T-helper 2 cell treated with Interferon-gamma antibody and Interleukin-4, amounts not matched to agents 5 μg/mL and 100 μg/mL, for 36 hours (primary cell): ENCODE data around the gene MYLK4.

ENCODE experiments used
- DNase-seq: peaks from one replicate; pipeline ENCODE4 v3.0.0; 2021; ENCODE audit warnings: low spot score
- H3K27ac Mint-ChIP-seq: one replicate; pipeline ENCODE4 v1.8.0; 2021; ENCODE audit warnings: mild to moderate bottlenecking, mixed read lengths
- H3K27me3 Mint-ChIP-seq: one replicate; pipeline ENCODE4 v1.8.0; 2021; ENCODE audit warnings: low read depth, mixed read lengths
- H3K36me3 Mint-ChIP-seq: one replicate; pipeline ENCODE4 v1.8.0; 2021; ENCODE audit warnings: low read depth, mixed read lengths
- H3K4me1 Mint-ChIP-seq: one replicate; pipeline ENCODE4 v1.8.0; 2021; ENCODE audit warnings: low read depth, mixed read lengths
- H3K4me3 Mint-ChIP-seq: one replicate; pipeline ENCODE4 v1.8.0; 2022; ENCODE audit warnings: mild to moderate bottlenecking, moderate library complexity, mixed read lengths
- H3K9me3 Mint-ChIP-seq: one replicate; pipeline ENCODE4 v1.8.0; 2021; ENCODE audit warnings: mixed read lengths

Gene MYLK4

GRCh38 chr6:2674857-2675256 lies 75.9 kb downstream of the MYLK4 start:
- Mint-ChIP-seq H3K27ac (no peak overlapping the region), H3K9me3 (no peaks in the 10 kb centered on the region), H3K4me3 (no peak overlapping the region), H3K27me3 (peaks cover 6% of the 10 kb centered on the region), H3K4me1 (no peaks in the 10 kb centered on the region), H3K36me3 (no peaks in the 10 kb centered on the region)
- no peak for DNase-seq

- H3K4me1 Mint-ChIP-seq = no peaks in the 10 kb centered on the region
- H3K9me3 Mint-ChIP-seq = no peaks in the 10 kb centered on the region
- no peak overlapping the region for H3K4me3 Mint-ChIP-seq
- H3K36me3 Mint-ChIP-seq = no peaks in the 10 kb centered on the region
- no peak overlapping the region for H3K27ac Mint-ChIP-seq
- peaks cover 9% of the 10 kb centered on the region for H3K27me3 Mint-ChIP-seq
- DNase-seq = no peak
These were observed 81.5 kb downstream of the MYLK4 start for GRCh38 chr6:2669067-2669700.

GRCh38 chr6:2667617-2668016 lies 83.1 kb downstream of the MYLK4 start:
- Mint-ChIP-seq H3K9me3 (no peaks in the 10 kb centered on the region), H3K36me3 (no peaks in the 10 kb centered on the region), H3K27me3 (peaks cover 3% of the 10 kb centered on the region), H3K27ac (no peak overlapping the region), H3K4me1 (no peaks in the 10 kb centered on the region), H3K4me3 (no peak overlapping the region)
- DNase-seq = no peak

- no peaks in the 10 kb centered on the region for H3K4me1 Mint-ChIP-seq
- H3K9me3 Mint-ChIP-seq = no peaks in the 10 kb centered on the region
- no peak overlapping the region for H3K4me3 Mint-ChIP-seq
- no peak overlapping the region for H3K27ac Mint-ChIP-seq
- no peak for DNase-seq
- H3K27me3 Mint-ChIP-seq = peaks cover 3% of the 10 kb centered on the region
- no peaks in the 10 kb centered on the region for H3K36me3 Mint-ChIP-seq
These were observed 83.7 kb downstream of the MYLK4 start for GRCh38 chr6:2666906-2667575.

- no peak for DNase-seq
- Mint-ChIP-seq H3K27ac (no peak overlapping the region), H3K36me3 (no peaks in the 10 kb centered on the region), H3K4me1 (no peaks in the 10 kb centered on the region), H3K9me3 (no peaks in the 10 kb centered on the region), H3K4me3 (no peak overlapping the region), H3K27me3 (peaks cover 3% of the 10 kb centered on the region)
These were observed 85.3 kb downstream of the MYLK4 start for GRCh38 chr6:2665146-2666070.

- Mint-ChIP-seq H3K27me3 (peaks cover 3% of the 10 kb centered on the region), H3K36me3 (no peaks in the 10 kb centered on the region), H3K4me1 (no peaks in the 10 kb centered on the region), H3K4me3 (no peak overlapping the region), H3K9me3 (no peaks in the 10 kb centered on the region), H3K27ac (no peak overlapping the region)
- DNase-seq = no peak
These were observed 87.6 kb downstream of the MYLK4 start for GRCh38 chr6:2663123-2663522.

- Mint-ChIP-seq H3K27me3 (peaks cover 3% of the 10 kb centered on the region), H3K4me3 (no peak overlapping the region), H3K36me3 (no peaks in the 10 kb centered on the region), H3K9me3 (no peaks in the 10 kb centered on the region), H3K4me1 (no peaks in the 10 kb centered on the region), H3K27ac (no peak overlapping the region)
- DNase-seq = no peak
These were observed 89.1 kb downstream of the MYLK4 start for GRCh38 chr6:2661651-2662050.

- H3K4me1 Mint-ChIP-seq = no peaks in the 10 kb centered on the region
- no peaks in the 10 kb centered on the region for H3K27me3 Mint-ChIP-seq
- H3K27ac Mint-ChIP-seq = no peak overlapping the region
- H3K36me3 Mint-ChIP-seq = no peaks in the 10 kb centered on the region
- no peak for DNase-seq
- H3K4me3 Mint-ChIP-seq = no peak overlapping the region
- H3K9me3 Mint-ChIP-seq = no peaks in the 10 kb centered on the region
These were observed 90.8 kb downstream of the MYLK4 start for GRCh38 chr6:2659882-2660281.

GRCh38 chr6:2659381-2659780 lies 91.3 kb downstream of the MYLK4 start:
- H3K27me3 Mint-ChIP-seq = no peaks in the 10 kb centered on the region
- H3K27ac Mint-ChIP-seq = no peak overlapping the region

GRCh38 chr6:2658788-2659187 lies 91.9 kb downstream of the MYLK4 start:
- Mint-ChIP-seq H3K4me1 (no peaks in the 10 kb centered on the region), H3K36me3 (no peaks in the 10 kb centered on the region), H3K27me3 (no peaks in the 10 kb centered on the region), H3K4me3 (no peak overlapping the region), H3K9me3 (no peaks in the 10 kb centered on the region), H3K27ac (no peak overlapping the region)
- no peak for DNase-seq

More at GRCh38 chr6:2659381-2659780, 91.3 kb downstream of the MYLK4 start:
- no peak for DNase-seq
- no peaks in the 10 kb centered on the region for H3K4me1 Mint-ChIP-seq
- no peaks in the 10 kb centered on the region for H3K9me3 Mint-ChIP-seq
- H3K4me3 Mint-ChIP-seq = no peak overlapping the region
- no peaks in the 10 kb centered on the region for H3K36me3 Mint-ChIP-seq

GRCh38 chr6:2656460-2657079 lies 94.2 kb downstream of the MYLK4 start:
- Mint-ChIP-seq H3K36me3 (no peaks in the 10 kb centered on the region), H3K27me3 (peaks cover 14% of the 10 kb centered on the region), H3K4me1 (no peaks in the 10 kb centered on the region), H3K27ac (no peak overlapping the region), H3K9me3 (no peaks in the 10 kb centered on the region), H3K4me3 (no peak overlapping the region)
- no peak for DNase-seq

GRCh38 chr6:2655844-2656433 lies 94.8 kb downstream of the MYLK4 start:
- DNase-seq = no peak
- Mint-ChIP-seq H3K27me3 (peaks cover 14% of the 10 kb centered on the region), H3K4me3 (no peak overlapping the region), H3K4me1 (no peaks in the 10 kb centered on the region), H3K9me3 (no peaks in the 10 kb centered on the region), H3K36me3 (no peaks in the 10 kb centered on the region), H3K27ac (no peak overlapping the region)

GRCh38 chr6:2653369-2654032 lies 97.2 kb downstream of the MYLK4 start:
- no peak overlapping the region for H3K4me3 Mint-ChIP-seq
- no peaks in the 10 kb centered on the region for H3K4me1 Mint-ChIP-seq
- H3K27ac Mint-ChIP-seq = no peak overlapping the region
- peaks cover 20% of the 10 kb centered on the region for H3K27me3 Mint-ChIP-seq
- H3K36me3 Mint-ChIP-seq = no peaks in the 10 kb centered on the region
- no peaks in the 10 kb centered on the region for H3K9me3 Mint-ChIP-seq
- no peak for DNase-seq
